Body of pancreas (tissue), 4 donors: ENCODE measurements around the gene PDE2A.

Experiments used
- POLR2A ChIP-seq, 3 donors: fragments of 450-650 bp; IDR thresholded peaks; one replicate each; pipeline ENCODE4 v1.6.1; 2016; ENCODE audit warnings: antibody characterized with exemption in 3 of 3, mild to moderate bottlenecking in 2 of 3
- TF ChIP-seq, protein P1 (sequence below), 7 experiments: fragments of 450-650 bp in 4 of 7; fragments of 200-600 bp in 3 of 7; sonication (generic) in 3 of 7; IDR thresholded peaks; one replicate each; pipeline ENCODE4 v1.5.1; 2016 to 2019; ENCODE audit warnings: antibody characterized with exemption in 7 of 7

DNA sequence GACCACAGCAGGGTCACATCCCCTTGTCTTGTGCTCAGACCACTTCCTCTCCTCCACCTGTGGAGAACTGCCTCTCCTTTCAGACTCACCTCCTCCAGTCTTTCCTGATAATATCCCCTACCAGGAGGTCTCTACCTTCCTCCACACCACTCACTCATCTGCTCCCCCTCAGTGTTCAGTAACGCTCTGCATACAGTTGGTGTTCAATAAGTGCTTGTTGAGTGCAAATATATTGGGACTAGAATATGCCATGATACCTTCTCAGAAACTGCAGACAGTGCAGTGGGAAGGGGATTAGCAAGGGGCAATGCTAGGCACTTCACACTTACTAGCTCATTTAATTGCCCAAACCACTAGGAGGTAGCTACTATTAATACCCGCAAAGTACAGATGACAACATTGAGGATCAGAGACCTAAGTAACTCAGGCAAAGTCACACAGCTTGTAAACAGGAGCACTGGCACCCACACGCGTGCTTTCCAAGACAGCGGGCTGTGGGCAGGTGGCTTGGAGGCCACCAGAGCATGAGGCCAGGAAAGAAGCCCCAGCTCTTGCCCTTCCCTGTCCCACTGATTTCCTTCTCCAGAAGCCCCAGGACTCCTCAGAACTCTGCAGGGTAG, 8.1 kb upstream of the PDE2A start:
- TF ChIP-seq, protein P1, sequence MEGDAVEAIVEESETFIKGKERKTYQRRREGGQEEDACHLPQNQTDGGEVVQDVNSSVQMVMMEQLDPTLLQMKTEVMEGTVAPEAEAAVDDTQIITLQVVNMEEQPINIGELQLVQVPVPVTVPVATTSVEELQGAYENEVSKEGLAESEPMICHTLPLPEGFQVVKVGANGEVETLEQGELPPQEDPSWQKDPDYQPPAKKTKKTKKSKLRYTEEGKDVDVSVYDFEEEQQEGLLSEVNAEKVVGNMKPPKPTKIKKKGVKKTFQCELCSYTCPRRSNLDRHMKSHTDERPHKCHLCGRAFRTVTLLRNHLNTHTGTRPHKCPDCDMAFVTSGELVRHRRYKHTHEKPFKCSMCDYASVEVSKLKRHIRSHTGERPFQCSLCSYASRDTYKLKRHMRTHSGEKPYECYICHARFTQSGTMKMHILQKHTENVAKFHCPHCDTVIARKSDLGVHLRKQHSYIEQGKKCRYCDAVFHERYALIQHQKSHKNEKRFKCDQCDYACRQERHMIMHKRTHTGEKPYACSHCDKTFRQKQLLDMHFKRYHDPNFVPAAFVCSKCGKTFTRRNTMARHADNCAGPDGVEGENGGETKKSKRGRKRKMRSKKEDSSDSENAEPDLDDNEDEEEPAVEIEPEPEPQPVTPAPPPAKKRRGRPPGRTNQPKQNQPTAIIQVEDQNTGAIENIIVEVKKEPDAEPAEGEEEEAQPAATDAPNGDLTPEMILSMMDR (IDR thresholded peaks at IDR 0.05) = no peak
- no peak for TF ChIP-seq POLR2A (IDR thresholded peaks at IDR 0.05)
